Ascending aorta (tissue), 2 donors: ENCODE measurements around the gene TCF4. TPM values are rescaled to one million over a fixed set of nuclear protein-coding genes. Genes with fewer than 3 reads are reported as not detected.

ENCODE experiments used
- DNase-seq, 2 donors: peaks; one replicate each; pipeline ENCODE4 v3.0.0-alpha.2; 2019; ENCODE audit warnings: low spot score in 2 of 2
- H3K27ac ChIP-seq, 2 donors: fragments of 200-600 bp; sonication (generic); one replicate each; pipeline ENCODE4 v1.5.1; 2016 to 2017; ENCODE audit warnings: mild to moderate bottlenecking in 1 of 2
- H3K27me3 ChIP-seq: fragments of 200-600 bp; sonication (generic); one replicate; pipeline ENCODE4 v1.5.1; 2017
- H3K36me3 ChIP-seq, 2 donors: fragments of 200-600 bp; sonication (generic); one replicate each; pipeline ENCODE4 v1.5.1; 2016
- H3K4me1 ChIP-seq, 2 donors: fragments of 200-600 bp; sonication (generic); one replicate each; pipeline ENCODE4 v1.5.1; 2016 to 2017; ENCODE audit warnings: mild to moderate bottlenecking in 1 of 2
- H3K4me3 ChIP-seq, 2 donors: fragments of 200-600 bp; sonication (generic); one replicate each; pipeline ENCODE4 v1.5.1; 2016 to 2017; ENCODE audit warnings: mild to moderate bottlenecking in 1 of 2
- H3K9me3 ChIP-seq, 2 donors: fragments of 200-600 bp; sonication (generic); one replicate each; pipeline ENCODE4 v1.5.1; 2016
- intact Hi-C: fragments of 100-400 bp; cut with DNase I; formaldehyde crosslinking; loops from one replicate; pipeline ENCODE4 v1.15.1; 2023
- total RNA-seq: library from RNA; depleted of rRNA; stranded (reverse); fragments of >200 nt; gene quantifications from one replicate; pipeline ENCODE4 v1.1.0, GENCODE V29; 2016
- TF ChIP-seq, protein P1 (sequence below), 3 experiments: fragments of 200-600 bp in 2 of 3; fragments of 450-650 bp in 1 of 3; sonication (generic) in 2 of 3; IDR thresholded peaks; one replicate each; pipeline ENCODE4 v1.5.1; 2016 to 2019; ENCODE audit warnings: antibody characterized with exemption in 3 of 3, mild to moderate bottlenecking in 1 of 3, moderate library complexity in 1 of 3

The TCF4 gene
- total RNA-seq, 1 donor from 2014 or later = 180 TPM

DNA sequence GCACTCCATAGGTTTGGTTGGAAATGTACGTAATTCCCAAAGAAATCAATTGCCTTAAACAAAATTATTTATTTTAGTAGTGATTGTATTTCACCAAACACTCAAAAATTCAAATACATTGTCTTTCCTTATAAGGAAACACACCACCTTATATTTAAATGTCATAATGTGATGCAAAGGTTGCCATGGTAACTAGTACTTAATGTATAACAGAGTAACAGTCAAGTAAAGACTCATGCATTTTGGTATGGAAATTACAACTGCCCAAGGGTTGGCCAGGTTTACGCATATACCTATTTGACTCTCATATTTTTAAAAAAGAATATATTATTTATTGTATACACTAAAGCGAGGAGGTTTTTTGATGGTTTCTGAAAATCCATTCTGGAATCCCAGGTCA, 231.2 kb downstream of the TCF4 start:
- Histone ChIP-seq H3K4me3 (no peak overlapping the region), H3K4me1 (no peaks in the 10 kb centered on the region), H3K27me3 (no peaks in the 10 kb centered on the region), H3K36me3 (no peaks in the 10 kb centered on the region), H3K9me3 (no peaks in the 10 kb centered on the region), H3K27ac (no peak overlapping the region)
- TF ChIP-seq, protein P1, sequence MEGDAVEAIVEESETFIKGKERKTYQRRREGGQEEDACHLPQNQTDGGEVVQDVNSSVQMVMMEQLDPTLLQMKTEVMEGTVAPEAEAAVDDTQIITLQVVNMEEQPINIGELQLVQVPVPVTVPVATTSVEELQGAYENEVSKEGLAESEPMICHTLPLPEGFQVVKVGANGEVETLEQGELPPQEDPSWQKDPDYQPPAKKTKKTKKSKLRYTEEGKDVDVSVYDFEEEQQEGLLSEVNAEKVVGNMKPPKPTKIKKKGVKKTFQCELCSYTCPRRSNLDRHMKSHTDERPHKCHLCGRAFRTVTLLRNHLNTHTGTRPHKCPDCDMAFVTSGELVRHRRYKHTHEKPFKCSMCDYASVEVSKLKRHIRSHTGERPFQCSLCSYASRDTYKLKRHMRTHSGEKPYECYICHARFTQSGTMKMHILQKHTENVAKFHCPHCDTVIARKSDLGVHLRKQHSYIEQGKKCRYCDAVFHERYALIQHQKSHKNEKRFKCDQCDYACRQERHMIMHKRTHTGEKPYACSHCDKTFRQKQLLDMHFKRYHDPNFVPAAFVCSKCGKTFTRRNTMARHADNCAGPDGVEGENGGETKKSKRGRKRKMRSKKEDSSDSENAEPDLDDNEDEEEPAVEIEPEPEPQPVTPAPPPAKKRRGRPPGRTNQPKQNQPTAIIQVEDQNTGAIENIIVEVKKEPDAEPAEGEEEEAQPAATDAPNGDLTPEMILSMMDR (IDR thresholded peaks at IDR 0.05) = peak in 1 of 3 experiments; percentile 4
- no peak for DNase-seq
- intact Hi-C loops = no loop called here

- H3K4me1 ChIP-seq = no peaks in the 10 kb centered on the region
- intact Hi-C loops = no loop called here
- TF ChIP-seq, protein P1 (IDR thresholded peaks at IDR 0.05) = no peak
- no peaks in the 10 kb centered on the region for H3K27me3 ChIP-seq
- no peak overlapping the region for H3K27ac ChIP-seq
- no peak for DNase-seq
- no peaks in the 10 kb centered on the region for H3K9me3 ChIP-seq
- no peaks in the 10 kb centered on the region for H3K36me3 ChIP-seq
- no peak overlapping the region for H3K4me3 ChIP-seq
Measured at GRCh38 chr18:55355223-55355622, 232.8 kb downstream of the TCF4 start.

DNA sequence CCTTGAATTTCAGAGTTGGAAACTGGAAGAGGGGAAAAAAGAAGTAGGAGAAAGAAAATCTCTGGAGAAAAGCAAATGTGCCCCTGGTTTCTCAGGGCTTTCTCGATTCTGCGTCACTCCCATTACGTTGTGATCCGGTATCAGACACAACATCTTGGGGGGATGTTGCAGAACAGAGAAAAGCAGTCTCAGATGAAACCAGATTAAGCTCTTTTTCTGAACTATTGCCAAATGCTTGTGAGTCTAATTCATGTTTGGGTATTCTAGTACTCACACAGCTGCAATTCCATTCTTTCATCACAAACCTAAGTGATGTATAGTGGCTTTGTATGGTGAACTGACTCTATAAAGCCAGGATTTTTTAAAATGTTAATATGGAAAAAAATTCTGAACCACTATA, 233.2 kb downstream of the TCF4 start:
- TF ChIP-seq, protein P1 (IDR thresholded peaks at IDR 0.05) = no peak
- intact Hi-C loops = no loop called here
- no peak overlapping the region for H3K27ac ChIP-seq
- H3K27me3 ChIP-seq = no peaks in the 10 kb centered on the region
- H3K4me1 ChIP-seq = no peaks in the 10 kb centered on the region
- H3K36me3 ChIP-seq = no peaks in the 10 kb centered on the region
- DNase-seq = no peak
- no peak overlapping the region for H3K4me3 ChIP-seq
- no peaks in the 10 kb centered on the region for H3K9me3 ChIP-seq

GRCh38 chr18:55353806-55354205, 234.2 kb downstream of the TCF4 start:
- Histone ChIP-seq H3K27me3 (no peaks in the 10 kb centered on the region), H3K27ac (no peak overlapping the region), H3K4me1 (no peaks in the 10 kb centered on the region), H3K9me3 (no peaks in the 10 kb centered on the region), H3K4me3 (no peak overlapping the region), H3K36me3 (no peaks in the 10 kb centered on the region)
- DNase-seq = no peak
- intact Hi-C loops = no loop called here
- TF ChIP-seq, protein P1 (IDR thresholded peaks at IDR 0.05) = no peak

- TF ChIP-seq, protein P1 (IDR thresholded peaks at IDR 0.05) = no peak
- Histone ChIP-seq H3K36me3 (no peaks in the 10 kb centered on the region), H3K27me3 (no peaks in the 10 kb centered on the region), H3K4me3 (no peak overlapping the region), H3K27ac (no peak overlapping the region), H3K9me3 (no peaks in the 10 kb centered on the region), H3K4me1 (no peaks in the 10 kb centered on the region)
- intact Hi-C loops = no loop called here
- DNase-seq = no peak
Measured at GRCh38 chr18:55353391-55353790, 234.6 kb downstream of the TCF4 start.
